OCI-LY3 (cell line): Measurements from ENCODE around the gene C9orf50.

Experiments used
- CTCF ChIP-seq: fragments of 200-600, 300-600 bp; sonication (generic); IDR thresholded peaks from 2 replicates; pipeline ENCODE4 v1.5.1; 2014; ENCODE audit warnings: antibody characterized with exemption, low read length, low read depth
- EZH2phosphoT487 ChIP-seq: fragments of 200-600 bp; shearing (Covaris generic); IDR thresholded peaks from 2 replicates; pipeline ENCODE4 v1.6.1; 2018; ENCODE audit warnings: antibody characterized with exemption, mixed run types, low read depth

GRCh38 chr9:129643706-129644105, 22.8 kb upstream of the C9orf50 start:
- TF ChIP-seq CTCF (no peak), EZH2phosphoT487 (no peak)
